Measurements from ENCODE around the gene METTL23. TPM values are rescaled to one million over a fixed set of nuclear protein-coding genes. Genes with fewer than 3 reads are reported as not detected.

The METTL23 gene
- total RNA-seq, 4 donors from 2014 or later, result 18.3 to 29.7 (median 23.0) TPM

DNA sequence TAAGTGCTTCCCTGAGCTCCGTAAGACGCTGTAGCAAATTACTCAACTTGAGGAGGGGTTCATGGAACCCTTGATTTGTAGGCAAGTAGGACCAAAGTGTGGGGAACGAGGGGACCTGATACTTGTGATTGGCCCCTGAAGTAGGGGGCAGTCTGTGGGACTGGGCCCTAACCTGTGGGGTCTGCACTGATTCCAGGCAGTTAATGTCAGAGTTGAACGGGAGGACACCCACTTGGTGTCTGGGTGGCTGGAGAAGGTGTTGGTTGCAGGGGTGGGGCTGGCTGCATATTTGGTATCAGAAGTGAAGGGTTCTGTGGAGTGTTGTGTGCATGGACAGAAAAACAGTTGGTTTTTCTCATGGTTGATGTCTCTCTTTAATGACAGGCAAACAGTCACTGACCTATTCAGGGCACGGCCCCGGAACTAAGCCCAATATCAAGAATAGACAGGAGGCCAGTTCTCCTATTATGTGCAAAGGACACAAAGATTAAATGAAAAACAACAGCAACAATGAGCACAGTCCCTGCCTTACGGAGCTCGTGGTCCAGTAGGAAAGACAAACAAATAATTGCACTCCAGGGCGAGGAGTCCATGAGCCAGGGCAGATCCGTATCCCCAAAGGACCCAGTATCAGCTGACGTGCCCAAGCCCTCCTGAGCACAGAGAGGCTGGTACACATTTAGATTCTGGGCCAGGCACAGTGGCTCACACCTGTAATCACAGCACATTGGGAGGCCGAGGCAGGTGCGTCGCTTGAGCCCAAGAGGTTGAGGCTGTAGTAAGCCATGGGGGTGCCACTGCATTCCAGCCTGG, 35.1 kb upstream of the METTL23 start:
- TF ChIP-seq POLR2A (IDR thresholded peaks at IDR 0.05; ENCODE audit: low read depth) (no peak), POLR2AphosphoS5 (IDR thresholded peaks at IDR 0.05) (peak in 1 of 2 donors; percentile 50), EP300 (IDR thresholded peaks at IDR 0.05) (no peak)
- TF ChIP-seq, protein P1, sequence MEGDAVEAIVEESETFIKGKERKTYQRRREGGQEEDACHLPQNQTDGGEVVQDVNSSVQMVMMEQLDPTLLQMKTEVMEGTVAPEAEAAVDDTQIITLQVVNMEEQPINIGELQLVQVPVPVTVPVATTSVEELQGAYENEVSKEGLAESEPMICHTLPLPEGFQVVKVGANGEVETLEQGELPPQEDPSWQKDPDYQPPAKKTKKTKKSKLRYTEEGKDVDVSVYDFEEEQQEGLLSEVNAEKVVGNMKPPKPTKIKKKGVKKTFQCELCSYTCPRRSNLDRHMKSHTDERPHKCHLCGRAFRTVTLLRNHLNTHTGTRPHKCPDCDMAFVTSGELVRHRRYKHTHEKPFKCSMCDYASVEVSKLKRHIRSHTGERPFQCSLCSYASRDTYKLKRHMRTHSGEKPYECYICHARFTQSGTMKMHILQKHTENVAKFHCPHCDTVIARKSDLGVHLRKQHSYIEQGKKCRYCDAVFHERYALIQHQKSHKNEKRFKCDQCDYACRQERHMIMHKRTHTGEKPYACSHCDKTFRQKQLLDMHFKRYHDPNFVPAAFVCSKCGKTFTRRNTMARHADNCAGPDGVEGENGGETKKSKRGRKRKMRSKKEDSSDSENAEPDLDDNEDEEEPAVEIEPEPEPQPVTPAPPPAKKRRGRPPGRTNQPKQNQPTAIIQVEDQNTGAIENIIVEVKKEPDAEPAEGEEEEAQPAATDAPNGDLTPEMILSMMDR (IDR thresholded peaks at IDR 0.05), result no peak
- intact Hi-C loops (cut with DNase I), result no loop called here
- H3K27ac ChIP-seq (replicated peaks in 1 of 4), result peak overlapping the region; percentile 42 to 96 (median 90)
- no peaks in the 10 kb centered on the region for H3K27me3 ChIP-seq
- no peak overlapping the region for H3K4me3 ChIP-seq
- no peaks in the 10 kb centered on the region for H3K9me3 ChIP-seq
- DNase-seq (ENCODE audit: extremely low spot score), result no peak
- H3K4me1 ChIP-seq, result peaks cover 93 to 97% (median 94%) of the 10 kb centered on the region in 4 donors
- peaks cover 0 to 11% (median 0%) of the 10 kb centered on the region in 4 donors for H3K36me3 ChIP-seq
- 68% methylated on average over 14 of the region's 14 CpGs for WGBS

DNA sequence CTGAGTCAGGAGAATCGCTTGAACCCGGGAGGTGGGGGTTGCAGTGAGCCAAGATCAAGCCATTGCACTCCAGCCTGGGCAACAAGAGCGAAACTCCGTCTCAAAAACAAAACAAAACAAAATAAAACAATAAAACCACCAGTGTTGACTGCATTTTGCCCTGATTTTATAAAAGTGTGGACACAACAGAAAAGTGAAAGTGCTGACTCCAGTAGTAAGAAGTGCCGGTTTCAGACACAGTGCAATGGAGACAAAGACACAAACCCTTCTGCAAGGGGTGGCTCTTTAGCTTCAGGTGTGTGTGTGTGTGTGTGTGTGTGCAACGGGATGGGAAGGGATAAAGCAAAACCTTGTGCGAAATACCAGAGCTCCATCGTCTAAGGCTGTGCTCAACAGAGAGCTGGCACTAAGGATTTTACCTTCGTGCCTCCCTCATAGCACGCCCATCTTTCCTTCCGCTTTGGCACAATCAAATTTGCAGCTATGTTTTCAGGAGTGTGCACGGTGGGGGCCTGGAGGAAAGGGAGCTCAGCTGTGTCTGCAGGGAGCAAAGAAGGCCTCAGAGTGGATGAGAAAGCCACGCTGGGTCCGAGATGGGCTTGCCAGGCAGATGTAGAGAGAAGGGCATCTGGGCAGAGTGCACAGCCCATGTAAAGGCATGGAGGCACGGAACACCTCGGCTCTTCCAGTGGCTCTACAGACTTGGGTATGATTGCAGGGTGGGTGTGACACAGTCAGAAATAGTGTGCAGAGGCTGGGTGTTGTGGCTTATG, 31.4 kb upstream of the METTL23 start:
- Histone ChIP-seq H3K4me1 (peaks cover 93 to 97% (median 94%) of the 10 kb centered on the region in 4 donors), H3K27me3 (no peaks in the 10 kb centered on the region)
- no peak for DNase-seq (ENCODE audit: extremely low spot score)

DNA sequence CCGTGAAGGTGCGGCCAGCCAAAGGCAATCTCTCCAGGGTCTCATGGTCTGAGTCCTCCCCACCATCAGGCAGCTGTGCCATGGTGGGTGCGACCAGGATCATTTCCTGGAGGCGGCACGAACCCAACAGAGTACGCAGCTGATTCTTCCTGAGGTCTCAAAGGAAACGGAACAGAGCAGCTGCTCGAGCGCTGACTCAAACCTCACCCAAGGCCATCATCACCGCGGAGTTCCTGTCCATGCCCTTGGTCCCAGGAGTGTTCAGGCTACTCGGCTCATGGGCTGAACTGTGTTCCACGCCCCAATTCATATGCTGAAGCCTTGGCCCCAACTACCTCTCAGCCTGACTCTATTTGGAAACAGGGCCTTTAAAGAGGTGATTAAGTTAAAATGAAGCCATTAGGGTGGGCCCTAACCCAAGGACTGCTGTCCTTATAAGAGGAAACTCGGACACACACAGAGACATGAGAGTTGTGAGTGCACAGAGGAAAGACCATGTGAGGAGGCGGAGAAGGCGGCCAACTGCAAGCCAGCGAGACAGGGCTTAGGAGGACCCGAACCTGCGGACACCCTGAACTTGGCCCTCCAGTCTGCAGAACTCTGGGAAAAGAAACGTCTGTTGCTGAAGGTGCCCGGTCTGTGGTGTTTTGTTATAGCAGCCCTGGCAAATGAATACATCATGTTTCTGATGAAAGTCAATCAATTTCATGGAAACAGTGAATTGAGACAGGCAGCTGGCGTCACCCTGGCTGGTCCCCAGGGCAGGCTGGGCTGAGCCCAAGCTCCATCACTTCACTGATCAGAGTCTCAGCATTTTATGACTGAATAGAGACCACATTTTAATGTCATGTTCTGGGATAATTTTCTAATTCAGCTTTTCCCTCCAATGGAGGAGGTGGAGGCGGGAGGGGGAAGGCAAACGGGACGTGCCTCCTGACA, 29.6 kb upstream of the METTL23 start:
- TF ChIP-seq POLR2AphosphoS5 (IDR thresholded peaks at IDR 0.05) (peak; percentile 44 to 65), POLR2A (IDR thresholded peaks at IDR 0.05; ENCODE audit: low read depth) (no peak), EP300 (IDR thresholded peaks at IDR 0.05) (no peak)
- TF ChIP-seq, protein P1 (IDR thresholded peaks at IDR 0.05), result no peak
- Histone ChIP-seq H3K9me3 (no peaks in the 10 kb centered on the region), H3K36me3 (peaks cover 0 to 4% (median 0%) of the 10 kb centered on the region in 4 donors), H3K27me3 (no peaks in the 10 kb centered on the region), H3K27ac (replicated peaks in 1 of 4) (peak overlapping the region; percentile 89 to 96 (median 93)), H3K4me3 (peak overlapping the region in 2 of 4 donors; percentile 14 to 15), H3K4me1 (peaks cover 93 to 97% (median 94%) of the 10 kb centered on the region in 4 donors)
- no peak for DNase-seq (ENCODE audit: extremely low spot score)
- intact Hi-C loops (cut with DNase I), result no loop called here
- 60% methylated on average over 17 of the region's 25 CpGs for WGBS

More for the DNA sequence above, 31.4 kb upstream of the METTL23 start:
- Histone ChIP-seq H3K4me3 (peak overlapping the region in 2 of 4 donors; percentile 9 to 21), H3K27ac (replicated peaks in 1 of 4) (peak overlapping the region; percentile 89 to 96 (median 93)), H3K36me3 (peaks cover 0 to 4% (median 0%) of the 10 kb centered on the region in 4 donors), H3K9me3 (no peaks in the 10 kb centered on the region)
- 66% methylated on average over 16 of the region's 16 CpGs for WGBS
- peak in 1 of 2 donors; percentile 46 for TF ChIP-seq POLR2AphosphoS5 (IDR thresholded peaks at IDR 0.05)
- TF ChIP-seq, protein P1 (IDR thresholded peaks at IDR 0.05), result no peak
- no peak for TF ChIP-seq POLR2A (IDR thresholded peaks at IDR 0.05; ENCODE audit: low read depth)
- no peak for TF ChIP-seq EP300 (IDR thresholded peaks at IDR 0.05)
- intact Hi-C loops (cut with DNase I), result no loop called here

Data from esophagus muscularis mucosa (tissue), 4 donors.